Left ventricle myocardium inferior (tissue), 1 donor: Measurements from ENCODE around the gene SLC12A3. TPM values are rescaled to one million over a fixed set of nuclear protein-coding genes. Genes with fewer than 3 reads are reported as not detected.

ENCODE experiments used
- DNase-seq: peaks from one replicate; pipeline ENCODE4 v3.0.0-alpha.2; 2020
- H3K27ac ChIP-seq: fragments of 200-600 bp; replicated peaks from 2 replicates; pipeline ENCODE4 v1.8.0; 2021
- H3K27me3 ChIP-seq: fragments of 200-600 bp; 2 replicates; pipeline ENCODE4 v1.8.0; 2021; ENCODE audit warnings: low read depth
- H3K36me3 ChIP-seq: fragments of 200-600 bp; 2 replicates; pipeline ENCODE4 v1.8.0; 2021
- H3K4me1 ChIP-seq: fragments of 200-600 bp; 2 replicates; pipeline ENCODE4 v1.8.0; 2021
- H3K4me3 ChIP-seq: fragments of 200-600 bp; 2 replicates; pipeline ENCODE4 v1.8.0; 2021; ENCODE audit warnings: mild to moderate bottlenecking, moderate library complexity
- H3K9me3 ChIP-seq: fragments of 200-600 bp; replicated peaks from 2 replicates; pipeline ENCODE4 v1.8.0; 2021
- CTCF ChIP-seq: fragments of 200-600 bp; IDR thresholded peaks from 2 replicates; pipeline ENCODE4 v1.8.0; 2021; ENCODE audit warnings: antibody characterized with exemption, mild to moderate bottlenecking, borderline replicate concordance
- intact Hi-C: fragments of 100-400 bp; cut with micrococcal nuclease; formaldehyde crosslinking; loops from one replicate; pipeline ENCODE4 v1.11.0; 2022
- long read RNA-seq: library from polyadenylated mRNA; unstranded; transcript quantifications from one replicate; pipeline ENCODE4 v2.0.0, GENCODE V29; 2021
- total RNA-seq: library from RNA; stranded (reverse); fragmentation: NEBNext Ultra II Directional; extraction: Animal tissue kit (Norgen Biotek cat#: 25700); gene quantifications from one replicate; pipeline ENCODE4 v1.2.1, GENCODE V29; 2021
- donor health status: DM: no; HTN: yes; CAD: no; lungs with severe emphysema.

The SLC12A3 gene, protein sequence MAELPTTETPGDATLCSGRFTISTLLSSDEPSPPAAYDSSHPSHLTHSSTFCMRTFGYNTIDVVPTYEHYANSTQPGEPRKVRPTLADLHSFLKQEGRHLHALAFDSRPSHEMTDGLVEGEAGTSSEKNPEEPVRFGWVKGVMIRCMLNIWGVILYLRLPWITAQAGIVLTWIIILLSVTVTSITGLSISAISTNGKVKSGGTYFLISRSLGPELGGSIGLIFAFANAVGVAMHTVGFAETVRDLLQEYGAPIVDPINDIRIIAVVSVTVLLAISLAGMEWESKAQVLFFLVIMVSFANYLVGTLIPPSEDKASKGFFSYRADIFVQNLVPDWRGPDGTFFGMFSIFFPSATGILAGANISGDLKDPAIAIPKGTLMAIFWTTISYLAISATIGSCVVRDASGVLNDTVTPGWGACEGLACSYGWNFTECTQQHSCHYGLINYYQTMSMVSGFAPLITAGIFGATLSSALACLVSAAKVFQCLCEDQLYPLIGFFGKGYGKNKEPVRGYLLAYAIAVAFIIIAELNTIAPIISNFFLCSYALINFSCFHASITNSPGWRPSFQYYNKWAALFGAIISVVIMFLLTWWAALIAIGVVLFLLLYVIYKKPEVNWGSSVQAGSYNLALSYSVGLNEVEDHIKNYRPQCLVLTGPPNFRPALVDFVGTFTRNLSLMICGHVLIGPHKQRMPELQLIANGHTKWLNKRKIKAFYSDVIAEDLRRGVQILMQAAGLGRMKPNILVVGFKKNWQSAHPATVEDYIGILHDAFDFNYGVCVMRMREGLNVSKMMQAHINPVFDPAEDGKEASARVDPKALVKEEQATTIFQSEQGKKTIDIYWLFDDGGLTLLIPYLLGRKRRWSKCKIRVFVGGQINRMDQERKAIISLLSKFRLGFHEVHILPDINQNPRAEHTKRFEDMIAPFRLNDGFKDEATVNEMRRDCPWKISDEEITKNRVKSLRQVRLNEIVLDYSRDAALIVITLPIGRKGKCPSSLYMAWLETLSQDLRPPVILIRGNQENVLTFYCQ
- not detected for total RNA-seq
- long read RNA-seq: 0 reads

- TF ChIP-seq CTCF: no peak
- Histone ChIP-seq H3K4me3 (no peak within 1 kb of the TSS), H3K4me1 (peaks cover 9% of the 10 kb centered on the region), H3K9me3 (no peaks in the 10 kb centered on the region), H3K36me3 (no peaks in the 10 kb centered on the region), H3K27ac (no peak within 1 kb of the TSS), H3K27me3 (no peaks in the 10 kb centered on the region)
- no peak for DNase-seq
- intact Hi-C loops: loop anchor here (10.0 kb wide), 2 partner anchors 80 to 180 kb away; no protein-coding TSS in a partner anchor
These were observed at the start of gene SLC12A3 for GRCh38 chr16:56864960-56865359. SLC12A3 (plus strand) TSS chr16:56865207; CDS start chr16:56865236, 29 bp downstream.

GRCh38 chr16:56815721-56816120 is 49.3 kb upstream of the SLC12A3 start:
- Histone ChIP-seq H3K36me3 (peaks cover 11% of the 10 kb centered on the region), H3K27me3 (no peaks in the 10 kb centered on the region), H3K9me3 (no peaks in the 10 kb centered on the region), H3K27ac (no peak overlapping the region), H3K4me1 (peaks cover 9% of the 10 kb centered on the region), H3K4me3 (no peak overlapping the region)
- DNase-seq: peak; percentile 40
- TF ChIP-seq CTCF: no peak
- intact Hi-C loops: no loop called here

DNA sequence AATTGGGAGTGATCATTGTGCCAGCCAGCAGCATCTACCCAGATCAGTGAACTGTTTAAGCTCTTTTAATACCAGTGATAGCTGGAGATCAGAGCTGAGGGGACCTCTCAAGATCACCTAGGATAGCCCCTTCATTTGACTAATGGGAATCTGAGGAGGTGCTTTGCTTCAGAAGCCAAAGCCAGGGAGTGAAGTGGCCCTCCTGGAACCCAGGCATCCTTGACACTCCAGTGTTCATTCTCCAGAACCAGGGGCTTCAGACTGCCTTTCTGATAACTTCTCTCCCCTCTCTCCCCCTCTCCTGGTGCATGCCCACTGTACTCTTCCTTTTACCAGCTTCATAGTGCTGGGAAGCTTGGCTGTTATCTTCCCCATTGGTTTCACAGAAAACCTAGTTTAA is 48.0 kb upstream of the SLC12A3 start:
- no peak for DNase-seq
- TF ChIP-seq CTCF: no peak
- Histone ChIP-seq H3K27ac (no peak overlapping the region), H3K27me3 (no peaks in the 10 kb centered on the region), H3K4me1 (peaks cover 9% of the 10 kb centered on the region), H3K9me3 (no peaks in the 10 kb centered on the region), H3K4me3 (no peak overlapping the region), H3K36me3 (peaks cover 22% of the 10 kb centered on the region)
- intact Hi-C loops: no loop called here

GRCh38 chr16:56817938-56818337 is 47.1 kb upstream of the SLC12A3 start:
- DNase-seq: no peak
- intact Hi-C loops: no loop called here
- H3K36me3 ChIP-seq: peaks cover 28% of the 10 kb centered on the region
- no peaks in the 10 kb centered on the region for H3K27me3 ChIP-seq
- H3K9me3 ChIP-seq: no peaks in the 10 kb centered on the region
- no peak for TF ChIP-seq CTCF
- H3K4me3 ChIP-seq: no peak overlapping the region
- no peak overlapping the region for H3K27ac ChIP-seq
- peaks cover 9% of the 10 kb centered on the region for H3K4me1 ChIP-seq

- no peak overlapping the region for H3K4me3 ChIP-seq
- no peak overlapping the region for H3K27ac ChIP-seq
- H3K27me3 ChIP-seq: no peaks in the 10 kb centered on the region
- no peaks in the 10 kb centered on the region for H3K9me3 ChIP-seq
- intact Hi-C loops: no loop called here
- no peaks in the 10 kb centered on the region for H3K4me1 ChIP-seq
- H3K36me3 ChIP-seq: peaks cover 58% of the 10 kb centered on the region
- no peak for TF ChIP-seq CTCF
- no peak for DNase-seq
These were observed 41.8 kb upstream of the SLC12A3 start for GRCh38 chr16:56823081-56823733.
